Caki2 (cell line): ENCODE measurements around the gene MED20. TPM values are rescaled to one million over a fixed set of nuclear protein-coding genes. Genes with fewer than 3 reads are reported as not detected.

ENCODE experiments used
- DNase-seq: peaks from one replicate; pipeline ENCODE4 v3.0.0-alpha.2; 2015; ENCODE audit warnings: low read depth
- in situ Hi-C: cut with HindIII; loops from 2 replicates; pipeline ENCODE4 v1.10.0; 2016; ENCODE audit warnings: low sequenced_read_pairs, low pct_unique_long_range_greater_than_20kb, mixed read lengths
- total RNA-seq: library from RNA; depleted of rRNA; stranded (reverse); fragments of >200 nt; shearing (Covaris generic); gene quantifications from 2 replicates; pipeline ENCODE4 v1.2.3, GENCODE V29; 2014; ENCODE audit warnings: low replicate concordance; rRNA removed

MED20 gene, protein sequence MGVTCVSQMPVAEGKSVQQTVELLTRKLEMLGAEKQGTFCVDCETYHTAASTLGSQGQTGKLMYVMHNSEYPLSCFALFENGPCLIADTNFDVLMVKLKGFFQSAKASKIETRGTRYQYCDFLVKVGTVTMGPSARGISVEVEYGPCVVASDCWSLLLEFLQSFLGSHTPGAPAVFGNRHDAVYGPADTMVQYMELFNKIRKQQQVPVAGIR
- 24.5 and 37.1 TPM in 2 replicates for total RNA-seq

DNA sequence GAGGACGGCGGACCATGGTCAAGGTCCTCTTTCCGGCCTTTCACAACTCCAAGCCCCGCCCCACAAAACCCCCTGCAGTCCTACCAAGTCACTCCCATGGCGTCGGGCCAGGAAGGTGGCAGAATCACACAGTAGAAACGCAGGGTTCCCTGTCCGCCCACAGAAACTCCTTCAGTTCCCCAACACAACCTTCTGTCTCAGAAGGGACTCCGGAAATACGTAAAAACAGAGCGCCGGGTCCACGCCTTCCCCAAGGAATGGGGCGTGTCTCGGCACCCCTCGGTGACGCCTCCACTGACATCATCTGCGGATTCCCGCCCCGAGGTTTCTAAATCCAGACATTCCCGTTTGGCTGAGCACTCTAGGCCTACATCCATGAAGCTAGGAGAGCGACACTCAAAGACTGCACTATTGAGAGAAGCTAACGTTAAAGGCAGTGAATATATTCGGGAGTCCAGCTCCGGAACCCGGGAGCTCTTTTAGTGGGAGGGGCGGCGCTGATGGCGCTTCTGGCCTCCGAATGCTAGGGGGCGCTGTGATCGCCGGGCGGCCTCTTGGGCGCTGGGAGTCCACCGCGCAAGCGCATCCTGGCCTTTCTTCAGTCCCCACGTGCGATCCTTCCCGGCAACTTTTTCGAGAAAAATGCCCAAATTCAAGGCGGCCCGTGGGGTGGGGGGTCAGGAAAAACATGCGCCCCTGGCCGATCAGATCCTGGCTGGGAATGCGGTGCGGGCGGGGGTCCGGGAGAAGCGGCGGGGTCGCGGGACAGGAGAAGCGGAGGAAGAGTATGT is at the start of gene MED20, which contains the start of gene BYSL:
Gene MED20 (minus strand): TSS at position 219 of the 791 bp plus-strand sequence. CDS start 121 bp downstream, at position 98.
Gene BYSL (plus strand): TSS at position 579 of the 791 bp plus-strand sequence. CDS start 64 bp downstream, at position 643.
- in situ Hi-C loops, result no loop called here
- DNase-seq, result peak; percentile 97

GRCh38 chr6:41970436-41970846 is 49.5 kb upstream of the MED20 start:
- no peak for DNase-seq
- in situ Hi-C loops, result no loop called here

GRCh38 chr6:41967312-41968287 is 46.7 kb upstream of the MED20 start:
- peak; percentile 97 for DNase-seq
- in situ Hi-C loops, result no loop called here

DNA sequence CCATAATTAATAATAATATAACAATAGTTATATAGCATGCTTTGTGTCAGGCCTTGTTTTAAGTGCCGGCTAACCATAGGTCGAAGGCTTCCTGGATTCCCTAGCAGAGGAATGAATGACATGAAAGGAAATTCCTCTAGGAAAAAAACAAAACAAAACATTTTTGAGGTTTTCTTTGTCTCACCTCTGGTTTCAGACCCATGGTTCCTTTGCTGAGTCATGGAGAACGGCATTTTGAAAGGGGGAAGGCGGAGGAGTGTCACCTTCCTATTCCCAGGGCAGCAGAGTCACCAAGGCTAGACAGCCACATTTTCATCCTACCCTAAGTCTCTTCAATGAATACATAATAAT is 46.0 kb upstream of the MED20 start:
- in situ Hi-C loops, result no loop called here
- peak; percentile 97 for DNase-seq

- in situ Hi-C loops, result no loop called here
- DNase-seq, result no peak
These were observed 45.4 kb upstream of the MED20 start for GRCh38 chr6:41966214-41966920.

DNA sequence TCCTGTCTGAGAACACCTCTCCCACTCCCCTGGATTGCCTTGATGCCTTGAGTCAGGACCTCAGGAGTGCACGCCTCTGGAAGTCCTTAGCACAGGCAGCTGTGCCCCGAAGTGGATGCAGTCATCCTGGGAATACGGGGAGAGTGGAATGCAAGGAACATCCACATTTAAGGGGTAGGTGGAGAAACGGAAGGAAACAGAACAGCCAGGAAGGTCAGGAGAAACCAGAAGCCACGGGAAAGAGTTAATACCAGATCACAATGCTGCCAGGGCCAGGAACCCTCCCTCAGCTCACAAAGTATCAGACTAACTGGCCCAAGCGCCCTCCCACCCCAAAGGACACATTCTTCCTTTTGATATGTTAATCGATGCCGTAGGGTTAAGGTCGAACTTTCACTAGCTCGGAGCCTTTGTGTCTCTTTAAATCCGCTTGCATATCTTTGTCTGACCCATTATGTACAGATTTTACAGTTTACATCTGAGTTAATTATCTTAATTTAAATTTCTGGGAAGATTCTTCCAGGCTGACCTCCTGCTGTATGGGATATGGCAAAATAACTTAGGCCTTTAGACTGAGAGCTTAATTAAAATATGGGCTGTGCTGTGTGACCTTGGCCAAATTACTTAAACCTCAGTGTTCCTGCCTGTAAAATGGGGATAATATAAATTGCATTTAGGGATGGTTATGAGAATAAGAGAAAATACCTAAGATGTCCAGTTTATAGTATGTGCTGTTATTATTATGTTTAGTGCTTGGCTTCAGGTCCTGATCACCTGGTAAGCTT is 44.7 kb upstream of the MED20 start:
- DNase-seq, result no peak
- in situ Hi-C loops, result no loop called here

- in situ Hi-C loops, result no loop called here
These were observed 43.4 kb upstream of the MED20 start for GRCh38 chr6:41964201-41964887.

DNA sequence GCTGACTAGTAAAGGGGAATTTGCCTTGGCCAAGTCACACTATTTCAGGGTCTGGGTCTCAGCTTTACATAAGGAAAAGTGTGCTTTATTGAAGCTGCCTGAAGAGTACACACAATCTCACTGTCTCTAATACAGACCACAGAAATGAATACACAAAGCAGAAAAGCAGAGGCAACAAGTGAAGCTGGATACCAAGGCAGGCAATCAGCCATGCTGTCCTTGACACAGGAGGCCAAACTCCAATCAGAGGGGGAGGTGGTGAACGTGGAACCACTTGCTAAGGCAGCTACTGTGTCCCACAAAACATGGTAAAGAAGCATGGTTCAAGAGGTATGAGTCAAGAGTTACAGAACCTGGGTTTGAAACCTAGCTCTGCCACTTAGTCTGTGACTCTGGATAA is 42.4 kb upstream of the MED20 start:
- in situ Hi-C loops, result no loop called here
- DNase-seq, result no peak

More at GRCh38 chr6:41964201-41964887, 43.4 kb upstream of the MED20 start:
- peak; percentile 33 for DNase-seq

- in situ Hi-C loops, result no loop called here
- DNase-seq, result no peak
These were observed 39.1 kb upstream of the MED20 start for GRCh38 chr6:41960028-41960427.

GRCh38 chr6:41958022-41958856 is 37.3 kb upstream of the MED20 start:
- in situ Hi-C loops, result no loop called here
- no peak for DNase-seq

DNA sequence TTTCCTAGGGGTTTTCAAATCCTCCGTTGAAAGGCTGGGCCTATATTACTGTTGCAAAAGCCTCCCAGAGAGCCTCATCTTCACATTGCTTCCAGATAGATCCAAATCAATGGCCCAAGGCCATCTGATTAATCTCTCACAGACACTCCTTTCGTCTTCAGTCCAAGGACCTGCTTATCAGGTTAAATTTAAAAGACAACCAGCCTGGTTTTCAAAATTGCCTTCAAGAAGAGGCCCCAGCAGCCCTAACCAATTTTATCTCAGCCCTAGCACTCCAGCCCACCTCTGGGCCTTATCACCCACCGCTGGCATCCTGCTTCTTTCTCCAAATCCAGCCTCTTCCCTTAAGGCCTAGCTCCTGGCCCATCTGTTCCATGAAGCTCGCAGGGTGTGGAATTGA is 36.2 kb upstream of the MED20 start:
- in situ Hi-C loops, result no loop called here
- no peak for DNase-seq

GRCh38 chr6:41955412-41955811 is 34.5 kb upstream of the MED20 start:
- DNase-seq, result no peak
- in situ Hi-C loops, result no loop called here

- DNase-seq, result no peak
- in situ Hi-C loops, result no loop called here
These were observed 33.7 kb upstream of the MED20 start for GRCh38 chr6:41954668-41955067.

DNA sequence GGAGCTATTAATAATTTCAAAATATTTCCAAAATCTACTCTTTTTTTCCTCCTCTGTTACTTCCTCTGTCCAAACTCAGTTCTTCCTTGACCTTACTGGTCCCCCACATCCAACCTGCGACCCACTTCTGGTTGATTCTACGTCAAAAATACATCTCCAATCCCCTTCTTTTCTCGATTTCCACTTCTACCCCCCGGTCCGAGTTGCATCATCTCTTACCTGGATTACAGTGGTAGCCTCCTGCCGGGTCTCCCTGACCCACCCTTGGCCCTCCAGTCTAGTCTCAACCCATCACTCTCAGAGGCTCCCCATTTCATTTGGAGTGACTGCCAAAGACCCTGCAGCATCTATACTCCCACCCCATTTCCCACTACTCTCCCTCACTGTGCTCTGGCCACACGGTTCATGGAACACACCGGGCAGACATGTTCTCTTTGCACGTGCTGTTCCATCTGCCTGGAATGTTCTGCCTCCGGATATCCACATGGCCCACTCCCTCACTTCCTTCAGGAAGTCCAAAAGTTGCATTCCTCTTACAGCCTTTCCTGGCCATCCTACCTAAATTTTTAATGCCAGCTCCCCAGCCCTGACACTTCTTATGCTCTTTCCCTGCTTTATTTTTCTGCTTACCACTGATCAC is 26.8 kb upstream of the MED20 start:
- DNase-seq, result no peak
- in situ Hi-C loops, result loop anchor here (25.0 kb wide), 1 partner anchor 90 kb away; no protein-coding TSS in a partner anchor

DNA sequence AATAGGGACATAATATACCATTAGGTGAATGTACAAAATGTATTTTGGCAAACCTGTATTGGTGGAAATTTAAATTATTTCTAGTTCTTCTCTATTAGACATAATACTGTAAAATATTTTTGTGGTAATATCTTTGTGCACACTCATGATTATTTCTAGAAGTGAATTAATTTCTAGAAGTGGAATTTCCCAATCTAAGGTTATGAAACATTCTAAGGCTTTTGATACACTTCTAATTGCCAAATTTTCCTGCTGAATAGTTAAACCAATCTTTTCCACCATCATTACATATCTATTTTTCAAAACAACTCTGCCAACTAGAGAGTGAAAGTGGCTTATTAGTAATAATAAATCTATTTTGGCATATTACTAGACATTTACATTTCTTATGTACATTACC is 22.5 kb upstream of the MED20 start:
- DNase-seq, result no peak
- in situ Hi-C loops, result loop anchor here (25.0 kb wide), 1 partner anchor 94 kb away; no protein-coding TSS in a partner anchor
